ENCODE measurements around the gene PRELID2. TPM values are rescaled to one million over a fixed set of nuclear protein-coding genes. Genes with fewer than 3 reads are reported as not detected.

Gene PRELID2
- total RNA-seq, 1 donor from 2014 or later, result 9.2 TPM

- FAIRE-seq (no peak), DNase-seq (ENCODE audit: low read depth) (no peak)
- Histone ChIP-seq H3K36me3 (ENCODE audit: insufficient read depth, low read length) (no peaks in the 10 kb centered on the region), H3K4me2 (ENCODE audit: low read length) (no peak overlapping the region), H3K27ac (ENCODE audit: low read depth, low read length) (no peak overlapping the region), H3K79me2 (ENCODE audit: insufficient read depth, low read length) (no peaks in the 10 kb centered on the region), H3K9ac (ENCODE audit: low read length) (no peak overlapping the region), H4K20me1 (ENCODE audit: insufficient read depth, low read length) (no peaks in the 10 kb centered on the region), H3K4me3 (ENCODE audit: insufficient read depth, low read depth, low read length) (no peak overlapping the region), H3K27me3 (ENCODE audit: insufficient read depth, low read length) (no peaks in the 10 kb centered on the region), H3K9me3 (ENCODE audit: insufficient read depth, low read depth, low read length) (no peaks in the 10 kb centered on the region), H2AFZ (ENCODE audit: low read depth, low read length) (no peak overlapping the region), H3K4me1 (ENCODE audit: insufficient read depth, low read length) (peaks cover 17% of the 10 kb centered on the region)
- no peak overlapping the region for H3K4me3 Mint-ChIP-seq (ENCODE audit: unreplicated experiment)
- TF ChIP-seq CTCF (IDR thresholded peaks at IDR 0.05; ENCODE audit: insufficient read depth, low read depth, low read length) (no peak), EZH2 (IDR thresholded peaks at IDR 0.05; ENCODE audit: insufficient read depth, low read length) (no peak)
- H3K36me3 Mint-ChIP-seq (ENCODE audit: low read depth, unreplicated experiment), result peaks cover 3% of the 10 kb centered on the region
- no peak overlapping the region for H3K27ac Mint-ChIP-seq (ENCODE audit: unreplicated experiment)
- peaks cover 4% of the 10 kb centered on the region for H3K4me1 Mint-ChIP-seq (ENCODE audit: low read depth, unreplicated experiment)
- no peaks in the 10 kb centered on the region for H3K27me3 Mint-ChIP-seq (ENCODE audit: low read depth, unreplicated experiment)
- peaks cover 3% of the 10 kb centered on the region for H3K9me3 Mint-ChIP-seq (ENCODE audit: unreplicated experiment)
Measured at GRCh38 chr5:145750199-145750598, 84.9 kb downstream of the PRELID2 start.

GRCh38 chr5:145743396-145744061, 91.6 kb downstream of the PRELID2 start:
- Histone ChIP-seq H4K20me1 (ENCODE audit: insufficient read depth, low read length) (no peaks in the 10 kb centered on the region), H3K9ac (ENCODE audit: low read length) (no peak overlapping the region), H3K4me3 (ENCODE audit: insufficient read depth, low read depth, low read length) (no peak overlapping the region), H3K4me2 (ENCODE audit: low read length) (no peak overlapping the region), H3K27me3 (ENCODE audit: insufficient read depth, low read length) (no peaks in the 10 kb centered on the region), H3K9me3 (ENCODE audit: insufficient read depth, low read depth, low read length) (no peaks in the 10 kb centered on the region), H3K79me2 (ENCODE audit: insufficient read depth, low read length) (no peaks in the 10 kb centered on the region), H2AFZ (ENCODE audit: low read depth, low read length) (no peak overlapping the region), H3K36me3 (ENCODE audit: insufficient read depth, low read length) (no peaks in the 10 kb centered on the region), H3K27ac (ENCODE audit: low read depth, low read length) (no peak overlapping the region), H3K4me1 (ENCODE audit: insufficient read depth, low read length) (no peaks in the 10 kb centered on the region)
- no peaks in the 10 kb centered on the region for H3K9me3 Mint-ChIP-seq (ENCODE audit: unreplicated experiment)
- peaks cover 3% of the 10 kb centered on the region for H3K36me3 Mint-ChIP-seq (ENCODE audit: low read depth, unreplicated experiment)
- H3K27me3 Mint-ChIP-seq (ENCODE audit: low read depth, unreplicated experiment), result no peaks in the 10 kb centered on the region
- no peak overlapping the region for H3K4me3 Mint-ChIP-seq (ENCODE audit: unreplicated experiment)
- FAIRE-seq (no peak), DNase-seq (ENCODE audit: low read depth) (no peak)
- no peak overlapping the region for H3K27ac Mint-ChIP-seq (ENCODE audit: unreplicated experiment)
- H3K4me1 Mint-ChIP-seq (ENCODE audit: low read depth, unreplicated experiment), result no peaks in the 10 kb centered on the region
- no peak for TF ChIP-seq EZH2 (IDR thresholded peaks at IDR 0.05; ENCODE audit: insufficient read depth, low read length)

GRCh38 chr5:145739843-145740242, 95.3 kb downstream of the PRELID2 start:
- Histone ChIP-seq H3K27ac (ENCODE audit: low read depth, low read length) (no peak overlapping the region), H3K9ac (ENCODE audit: low read length) (no peak overlapping the region), H3K4me2 (ENCODE audit: low read length) (no peak overlapping the region), H2AFZ (ENCODE audit: low read depth, low read length) (no peak overlapping the region), H3K36me3 (ENCODE audit: insufficient read depth, low read length) (no peaks in the 10 kb centered on the region), H3K4me3 (ENCODE audit: insufficient read depth, low read depth, low read length) (no peak overlapping the region), H3K9me3 (ENCODE audit: insufficient read depth, low read depth, low read length) (no peaks in the 10 kb centered on the region), H3K27me3 (ENCODE audit: insufficient read depth, low read length) (no peaks in the 10 kb centered on the region), H3K79me2 (ENCODE audit: insufficient read depth, low read length) (no peaks in the 10 kb centered on the region), H3K4me1 (ENCODE audit: insufficient read depth, low read length) (no peaks in the 10 kb centered on the region), H4K20me1 (ENCODE audit: insufficient read depth, low read length) (no peaks in the 10 kb centered on the region)
- no peak overlapping the region for H3K4me3 Mint-ChIP-seq (ENCODE audit: unreplicated experiment)
- no peak overlapping the region for H3K27ac Mint-ChIP-seq (ENCODE audit: unreplicated experiment)
- H3K36me3 Mint-ChIP-seq (ENCODE audit: low read depth, unreplicated experiment), result no peaks in the 10 kb centered on the region
- FAIRE-seq (no peak), DNase-seq (ENCODE audit: low read depth) (no peak)
- H3K9me3 Mint-ChIP-seq (ENCODE audit: unreplicated experiment), result no peaks in the 10 kb centered on the region
- no peaks in the 10 kb centered on the region for H3K4me1 Mint-ChIP-seq (ENCODE audit: low read depth, unreplicated experiment)
- TF ChIP-seq CTCF (IDR thresholded peaks at IDR 0.05; ENCODE audit: insufficient read depth, low read depth, low read length), result no peak
- no peak for TF ChIP-seq EZH2 (IDR thresholded peaks at IDR 0.05; ENCODE audit: insufficient read depth, low read length)
- H3K27me3 Mint-ChIP-seq (ENCODE audit: low read depth, unreplicated experiment), result no peaks in the 10 kb centered on the region

Measured in astrocyte (in vitro differentiated cells and primary cell).